Measurements from ENCODE around the gene KLK13. TPM values are rescaled to one million over a fixed set of nuclear protein-coding genes. Genes with fewer than 3 reads are reported as not detected.

KLK13 gene
- total RNA-seq, 1 experiment from 2014 or later, result not detected

DNA sequence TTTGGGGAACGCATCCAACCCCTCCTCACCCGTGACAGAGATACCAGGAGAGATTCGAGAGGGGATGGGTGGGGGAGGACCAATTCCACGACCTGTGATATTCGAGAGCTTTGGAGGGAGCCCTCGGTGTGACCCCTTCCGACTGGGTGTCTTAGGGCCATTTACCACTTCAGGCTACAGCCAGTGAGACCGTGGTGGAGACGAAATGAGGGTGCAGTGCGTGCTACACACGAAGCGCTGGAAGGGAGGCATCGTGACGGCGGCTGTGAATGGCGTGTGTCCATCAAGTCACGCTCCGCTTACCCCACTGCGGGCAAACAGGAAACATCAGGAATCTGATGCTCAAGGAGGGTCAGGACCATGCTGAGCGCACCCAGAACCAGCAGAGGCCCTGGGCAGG, 32.9 kb upstream of the KLK13 start:
- DNase-seq, result no peak
- H3K4me3 ChIP-seq, result no peak overlapping the region
- H3K27ac ChIP-seq, result no peak overlapping the region
- no peaks in the 10 kb centered on the region for H3K27me3 ChIP-seq
- H3K4me1 ChIP-seq, result no peaks in the 10 kb centered on the region
- peaks cover 7% of the 10 kb centered on the region; the same call in 1 of the 2 replicates for H3K36me3 ChIP-seq
- H3K9me3 ChIP-seq (replicated peaks), result no peaks in the 10 kb centered on the region

GRCh38 chr19:51097166-51097738, 32.4 kb upstream of the KLK13 start:
- Histone ChIP-seq H3K4me1 (no peaks in the 10 kb centered on the region), H3K27me3 (no peaks in the 10 kb centered on the region), H3K4me3 (no peak overlapping the region), H3K27ac (no peak overlapping the region), H3K36me3 (peaks cover 6% of the 10 kb centered on the region; the same call in 1 of the 2 replicates), H3K9me3 (replicated peaks) (no peaks in the 10 kb centered on the region)
- DNase-seq, result peak; percentile 48 to 63

DNA sequence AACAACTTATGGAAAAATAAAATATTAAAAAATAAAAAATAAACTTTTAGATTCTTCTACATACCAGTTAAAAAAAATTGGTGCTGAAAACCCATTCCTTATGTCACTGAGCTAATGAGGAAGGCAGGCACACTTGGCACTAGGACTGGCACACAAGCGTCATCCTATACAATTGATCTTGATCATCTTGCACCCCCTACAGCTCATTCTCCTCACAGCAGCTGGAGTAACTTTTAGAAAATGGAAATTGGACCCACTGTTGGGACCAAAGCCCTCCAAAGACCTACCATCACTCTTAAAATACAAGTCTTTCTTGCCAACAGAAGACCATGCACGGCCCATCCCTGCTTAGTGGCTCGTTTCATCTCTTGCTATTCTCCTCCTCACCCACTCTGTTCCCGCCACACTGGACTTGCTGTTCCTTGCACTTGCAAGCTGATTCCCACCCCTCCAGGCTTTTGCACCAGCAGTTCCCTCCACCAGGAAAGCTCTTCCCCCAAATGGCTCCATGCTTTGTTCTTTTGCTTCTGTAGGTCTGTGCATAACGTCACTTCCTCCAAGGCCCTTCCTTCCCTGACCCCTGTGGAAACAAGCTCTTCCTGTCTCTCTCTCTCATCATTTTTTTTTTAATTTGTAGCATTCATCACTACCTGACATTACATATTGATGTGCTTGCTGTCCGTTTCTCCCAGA, 31.7 kb upstream of the KLK13 start:
- peak in 1 of 2 experiments; percentile 9 for DNase-seq
- H3K4me3 ChIP-seq, result no peak overlapping the region
- H3K27me3 ChIP-seq, result no peaks in the 10 kb centered on the region
- no peaks in the 10 kb centered on the region for H3K9me3 ChIP-seq (replicated peaks)
- H3K27ac ChIP-seq, result no peak overlapping the region
- no peaks in the 10 kb centered on the region for H3K4me1 ChIP-seq
- peaks cover 6% of the 10 kb centered on the region; the same call in 1 of the 2 replicates for H3K36me3 ChIP-seq

DNA sequence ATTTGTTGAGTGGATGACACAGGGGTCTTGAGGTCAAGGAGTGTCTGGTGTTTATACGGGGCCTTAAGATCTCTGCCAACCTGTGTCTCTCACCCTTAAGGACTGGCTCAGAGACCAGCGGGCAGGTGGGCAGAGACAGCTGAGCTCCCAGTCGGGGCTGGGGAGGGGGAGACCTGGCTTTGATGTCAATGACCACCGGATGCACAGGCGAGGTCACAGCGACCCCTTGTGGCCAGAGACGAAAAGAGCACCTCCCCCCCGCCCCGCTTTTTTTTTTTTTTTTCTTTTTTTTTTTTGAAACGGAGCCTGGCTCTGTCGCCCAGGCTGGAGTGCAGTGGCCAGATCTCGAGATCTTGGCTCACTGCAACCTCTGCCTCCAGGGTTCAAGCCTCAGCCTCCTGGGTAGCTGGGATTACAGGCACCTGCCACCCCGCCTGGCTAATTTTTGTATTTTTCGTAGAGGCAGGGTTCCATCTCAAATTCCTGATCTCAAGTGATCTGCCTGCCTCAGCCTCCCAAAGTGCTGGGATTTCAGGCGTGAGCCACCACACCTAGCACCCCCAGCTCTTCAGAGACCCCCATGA, 29.9 kb upstream of the KLK13 start:
- H3K4me3 ChIP-seq, result no peak overlapping the region
- H3K4me1 ChIP-seq, result no peaks in the 10 kb centered on the region
- no peak overlapping the region for H3K27ac ChIP-seq
- peaks cover 2% of the 10 kb centered on the region; the same call in 1 of the 2 replicates for H3K36me3 ChIP-seq
- DNase-seq, result peak; percentile 39 to 65
- no peaks in the 10 kb centered on the region for H3K27me3 ChIP-seq
- no peaks in the 10 kb centered on the region for H3K9me3 ChIP-seq (replicated peaks)

DNA sequence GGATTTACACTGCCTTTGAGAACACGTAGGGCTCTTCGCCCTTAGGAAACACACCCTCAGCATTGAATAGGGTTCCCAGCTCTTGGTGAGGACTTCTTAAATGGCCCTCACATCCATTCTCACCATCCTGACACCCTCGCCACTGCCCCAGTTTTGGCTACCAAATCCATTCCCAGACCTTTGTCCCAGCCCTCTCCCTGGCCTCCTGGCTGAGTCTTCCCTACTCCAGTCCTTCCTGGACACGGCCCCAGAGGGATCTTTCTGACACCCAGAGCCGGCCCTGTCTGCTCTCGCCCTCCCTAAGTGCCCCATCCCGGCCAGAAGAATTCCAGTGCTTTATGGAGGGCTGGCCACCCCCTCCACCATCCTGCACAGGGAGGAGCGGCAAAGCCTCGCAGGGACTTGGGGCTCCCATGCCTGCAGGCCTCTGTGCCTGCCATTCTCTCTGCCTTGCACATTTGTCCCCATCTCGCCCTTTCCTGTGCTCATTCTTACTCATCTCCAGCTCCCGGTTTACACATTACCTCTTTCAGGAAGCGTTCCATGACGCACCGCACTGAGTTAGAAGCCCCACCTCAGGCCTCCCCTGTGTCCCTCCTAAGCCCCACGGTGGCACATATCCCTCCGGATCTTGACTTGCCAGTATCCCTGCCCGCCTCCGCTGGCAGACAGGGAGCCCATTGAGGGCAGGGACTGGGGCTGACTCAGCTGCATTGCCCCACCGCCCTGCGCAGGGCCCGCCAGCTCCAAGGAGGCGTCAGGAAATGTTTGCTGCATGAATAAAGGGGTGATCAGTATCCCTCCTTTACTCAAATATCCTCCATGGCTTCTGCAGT, 28.8 kb upstream of the KLK13 start:
- Histone ChIP-seq H3K27me3 (no peaks in the 10 kb centered on the region), H3K9me3 (replicated peaks) (no peaks in the 10 kb centered on the region), H3K4me1 (no peaks in the 10 kb centered on the region), H3K27ac (no peak overlapping the region), H3K36me3 (no peaks in the 10 kb centered on the region), H3K4me3 (no peak overlapping the region)
- DNase-seq, result no peak

DNA sequence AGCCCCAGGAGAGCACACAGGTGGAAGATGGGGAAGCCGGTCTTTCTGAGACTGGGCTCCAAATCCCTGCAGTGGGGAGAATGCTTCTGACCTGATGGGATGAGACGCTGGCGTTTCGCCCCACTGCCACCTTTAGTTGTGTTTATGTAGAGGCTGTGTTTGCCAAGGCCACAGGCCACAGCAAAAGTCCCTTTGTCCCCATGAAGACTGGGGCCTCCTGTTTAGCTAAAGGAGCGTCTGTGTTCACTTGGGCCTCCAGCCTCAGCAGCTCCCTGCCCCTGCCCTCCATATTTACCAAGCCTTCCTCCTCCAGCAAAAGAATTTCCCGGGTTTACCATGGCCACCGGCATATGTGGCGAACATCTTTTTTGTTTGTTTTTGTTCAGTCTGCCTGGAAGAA, 28.2 kb upstream of the KLK13 start:
- H3K4me1 ChIP-seq, result no peaks in the 10 kb centered on the region
- H3K27me3 ChIP-seq, result no peaks in the 10 kb centered on the region
- no peaks in the 10 kb centered on the region for H3K9me3 ChIP-seq (replicated peaks)
- no peak for DNase-seq
- H3K4me3 ChIP-seq, result no peak overlapping the region
- no peak overlapping the region for H3K27ac ChIP-seq
- no peaks in the 10 kb centered on the region for H3K36me3 ChIP-seq

DNA sequence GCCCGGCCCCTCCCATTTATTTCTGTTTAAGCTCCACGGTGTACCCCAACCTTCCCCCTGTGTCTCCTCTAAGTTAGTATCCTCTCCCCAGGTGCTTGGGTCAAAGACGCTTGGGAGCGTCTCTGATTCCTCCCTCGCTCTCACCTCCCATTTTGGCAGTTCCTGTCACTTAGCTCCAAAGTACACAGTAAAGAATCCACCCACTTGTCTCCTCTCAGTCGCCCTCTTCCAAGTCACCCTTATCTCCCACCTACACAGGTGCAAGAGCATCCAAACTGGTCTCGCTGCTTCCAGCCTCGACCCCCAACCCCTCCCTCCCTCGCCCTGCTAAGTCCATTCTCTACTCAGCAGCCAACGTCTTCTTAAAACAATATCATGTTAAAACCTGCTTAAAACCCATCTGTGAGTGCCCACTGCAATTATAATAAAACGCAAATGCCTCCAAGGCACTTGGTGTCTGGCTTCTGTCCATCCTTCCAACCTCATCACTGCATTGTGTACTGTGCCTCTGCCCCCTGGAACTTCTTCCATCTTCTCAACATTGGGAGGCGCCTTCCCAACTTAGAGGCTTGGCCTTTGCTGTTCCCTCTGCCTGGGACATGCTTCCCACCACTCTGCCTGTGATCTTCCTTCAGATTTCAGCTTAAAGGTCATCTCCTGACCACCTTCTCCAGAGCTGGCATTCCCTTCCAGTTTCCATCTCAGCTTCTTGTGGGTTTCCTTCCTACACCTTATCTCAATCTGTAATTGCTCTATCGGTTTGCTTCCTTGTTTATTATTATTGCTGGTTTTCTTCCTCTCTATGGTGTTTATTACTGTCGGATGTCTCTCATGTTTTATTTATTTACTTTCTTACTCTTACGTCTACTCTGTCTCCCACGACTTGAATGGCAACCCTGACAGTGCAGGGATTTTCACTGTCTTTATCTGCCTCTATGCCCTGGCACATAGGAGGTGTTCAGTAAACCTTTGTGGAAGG, 27.3 kb upstream of the KLK13 start:
- Histone ChIP-seq H3K9me3 (replicated peaks) (no peaks in the 10 kb centered on the region), H3K4me3 (no peak overlapping the region), H3K27me3 (no peaks in the 10 kb centered on the region), H3K27ac (no peak overlapping the region), H3K36me3 (no peaks in the 10 kb centered on the region), H3K4me1 (no peaks in the 10 kb centered on the region)
- no peak for DNase-seq

DNA sequence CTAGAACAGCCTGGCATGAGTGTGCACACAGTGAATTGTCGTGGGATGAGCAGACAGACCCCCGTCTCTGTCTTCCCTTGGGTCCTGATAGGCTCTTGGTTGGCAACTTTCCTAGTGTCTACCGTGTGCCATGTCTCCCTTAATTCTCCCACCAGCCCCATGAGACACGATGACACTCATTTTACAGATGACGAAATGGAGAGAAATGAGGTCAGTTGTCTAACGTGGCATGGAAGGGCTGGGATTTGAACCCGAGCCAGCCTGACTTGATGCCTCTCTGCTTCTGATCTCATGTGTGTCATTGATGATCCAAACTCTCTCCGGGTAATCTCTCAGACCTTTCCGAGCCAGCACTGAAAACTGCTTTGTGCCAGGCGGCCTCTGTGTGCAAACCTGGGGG, 26.2 kb upstream of the KLK13 start:
- Histone ChIP-seq H3K4me3 (no peak overlapping the region), H3K27me3 (no peaks in the 10 kb centered on the region), H3K4me1 (no peaks in the 10 kb centered on the region), H3K36me3 (no peaks in the 10 kb centered on the region), H3K9me3 (replicated peaks) (no peaks in the 10 kb centered on the region), H3K27ac (no peak overlapping the region)
- no peak for DNase-seq

DNA sequence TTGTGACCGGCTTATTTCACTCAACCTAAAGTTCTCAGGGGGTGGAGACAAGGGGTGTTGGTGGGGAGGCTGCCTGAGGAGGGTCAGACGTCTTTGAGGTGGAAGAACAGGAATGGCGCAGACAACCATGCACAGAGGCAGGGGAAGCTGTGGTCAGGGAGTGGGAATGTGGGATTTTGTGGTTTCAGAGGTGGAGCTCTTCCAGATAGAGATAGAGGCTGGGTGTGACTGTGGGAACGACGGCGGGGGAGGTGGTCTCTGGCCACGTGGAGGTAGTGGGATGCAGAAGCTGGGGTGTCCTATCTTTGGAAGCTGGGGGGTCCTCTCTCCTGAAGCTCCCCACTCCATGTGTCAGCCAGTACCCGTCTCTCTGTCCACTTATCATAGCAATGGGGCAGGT, 25.6 kb upstream of the KLK13 start:
- H3K9me3 ChIP-seq (replicated peaks), result no peaks in the 10 kb centered on the region
- no peak for DNase-seq
- H3K27me3 ChIP-seq, result no peaks in the 10 kb centered on the region
- H3K36me3 ChIP-seq, result no peaks in the 10 kb centered on the region
- H3K4me3 ChIP-seq, result no peak overlapping the region
- no peaks in the 10 kb centered on the region for H3K4me1 ChIP-seq
- no peak overlapping the region for H3K27ac ChIP-seq

DNA sequence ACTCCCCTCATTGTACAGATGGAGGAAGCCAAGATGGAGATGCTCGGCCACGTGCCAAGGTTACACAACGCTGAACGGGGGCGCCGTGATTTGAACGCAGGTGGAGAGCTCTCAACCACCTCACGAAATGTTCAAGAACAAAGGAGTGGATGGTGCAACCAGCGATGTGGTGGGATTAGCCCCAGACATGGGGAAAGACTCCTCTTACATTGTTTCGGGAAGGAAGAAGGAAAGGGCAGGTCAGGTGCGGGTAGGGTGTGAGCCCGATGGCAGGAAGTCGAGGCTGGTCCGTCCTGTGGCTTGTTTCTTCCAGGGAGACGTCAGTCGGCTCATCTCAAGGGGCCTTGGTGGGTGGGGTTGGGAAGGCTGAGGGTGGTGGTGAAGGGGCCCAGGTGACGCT, 24.9 kb upstream of the KLK13 start:
- H3K27ac ChIP-seq, result no peak overlapping the region
- H3K4me3 ChIP-seq, result no peak overlapping the region
- H3K4me1 ChIP-seq, result no peaks in the 10 kb centered on the region
- H3K27me3 ChIP-seq, result 0 out of 2 replicates have a peak, but pooled peaks cover 5% of the 10 kb centered on the region
- H3K36me3 ChIP-seq, result no peaks in the 10 kb centered on the region
- no peaks in the 10 kb centered on the region for H3K9me3 ChIP-seq (replicated peaks)
- DNase-seq, result no peak

GRCh38 chr19:51086153-51086850, 21.4 kb upstream of the KLK13 start:
- no peak for DNase-seq
- no peak overlapping the region for H3K4me3 ChIP-seq
- no peaks in the 10 kb centered on the region for H3K4me1 ChIP-seq
- no peak overlapping the region for H3K27ac ChIP-seq
- peaks cover 10% of the 10 kb centered on the region for H3K27me3 ChIP-seq
- no peaks in the 10 kb centered on the region for H3K9me3 ChIP-seq (replicated peaks)
- no peaks in the 10 kb centered on the region for H3K36me3 ChIP-seq

GRCh38 chr19:51084505-51084904, 19.6 kb upstream of the KLK13 start:
- H3K4me3 ChIP-seq, result no peak overlapping the region
- no peak for DNase-seq
- no peaks in the 10 kb centered on the region for H3K4me1 ChIP-seq
- H3K27ac ChIP-seq, result no peak overlapping the region
- no peaks in the 10 kb centered on the region for H3K9me3 ChIP-seq (replicated peaks)
- H3K36me3 ChIP-seq, result no peaks in the 10 kb centered on the region
- H3K27me3 ChIP-seq, result peaks cover 10% of the 10 kb centered on the region

GRCh38 chr19:51083783-51084182, 18.9 kb upstream of the KLK13 start:
- Histone ChIP-seq H3K27ac (no peak overlapping the region), H3K27me3 (peaks cover 10% of the 10 kb centered on the region), H3K9me3 (replicated peaks) (no peaks in the 10 kb centered on the region), H3K36me3 (no peaks in the 10 kb centered on the region), H3K4me1 (no peaks in the 10 kb centered on the region), H3K4me3 (no peak overlapping the region)
- DNase-seq, result no peak

DNA sequence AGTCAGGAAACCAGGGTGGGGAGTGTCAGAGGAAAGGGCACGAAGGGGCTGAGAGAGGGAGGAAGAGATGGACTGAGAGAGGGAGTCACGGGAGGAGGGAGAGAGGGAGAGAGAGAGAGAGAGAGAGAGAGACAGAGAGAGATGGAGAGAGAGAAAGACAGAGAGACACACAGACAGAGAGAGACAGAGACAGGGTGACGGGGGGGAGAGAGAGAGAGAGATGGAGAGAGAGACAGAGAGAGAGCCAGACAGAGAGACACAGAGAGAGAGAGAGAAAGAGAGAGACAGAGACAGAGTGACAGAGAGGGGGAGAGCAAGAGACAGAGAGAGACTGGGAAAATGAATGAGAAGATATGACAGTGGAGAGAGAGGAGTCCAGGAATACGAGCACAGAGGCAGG, 18.3 kb upstream of the KLK13 start:
- no peak overlapping the region for H3K27ac ChIP-seq
- no peaks in the 10 kb centered on the region for H3K9me3 ChIP-seq (replicated peaks)
- H3K4me3 ChIP-seq, result no peak overlapping the region
- H3K36me3 ChIP-seq, result no peaks in the 10 kb centered on the region
- DNase-seq, result no peak
- peaks cover 10% of the 10 kb centered on the region for H3K27me3 ChIP-seq
- no peaks in the 10 kb centered on the region for H3K4me1 ChIP-seq
